Endodermal cell (in vitro differentiated cells): ENCODE results near the gene SPINK5. TPM values are rescaled to one million over a fixed set of nuclear protein-coding genes. Genes with fewer than 3 reads are reported as not detected.
A peak's percentile ranks its signal among the peaks of the same experiment; 100 is the strongest.

Source experiments
- DNase-seq: peaks from one replicate; pipeline ENCODE4 v3.0.0-alpha.2; 2017
- H3K27ac ChIP-seq: 2 replicates; pipeline ENCODE4 v1.5.1; 2013; ENCODE audit warnings: mild to moderate bottlenecking, low read depth, low read length, moderate library complexity
- H3K27me3 ChIP-seq: 2 replicates; pipeline ENCODE4 v1.6.1; 2013; ENCODE audit warnings: mild to moderate bottlenecking, low read length, moderate library complexity; ENCODE audit not compliant: insufficient read depth, control insufficient read depth, poor library complexity, severe bottlenecking
- H3K36me3 ChIP-seq: 2 replicates; pipeline ENCODE4 v1.7.0; 2013; ENCODE audit warnings: mild to moderate bottlenecking, low read length, moderate library complexity; ENCODE audit not compliant: control insufficient read depth, insufficient read depth
- H3K4me1 ChIP-seq: one replicate; pipeline ENCODE4 v1.7.0; 2013; ENCODE audit warnings: low read length; ENCODE audit not compliant: control insufficient read depth, insufficient read depth
- H3K4me3 ChIP-seq: 2 replicates; pipeline ENCODE4 v1.5.1; 2013; ENCODE audit warnings: mild to moderate bottlenecking, low read length, moderate library complexity
- H3K9ac ChIP-seq: 2 replicates; pipeline ENCODE4 v1.6.1; 2013; ENCODE audit warnings: mild to moderate bottlenecking, low read length, moderate library complexity; ENCODE audit not compliant: poor library complexity, severe bottlenecking; ENCODE audit errors: extremely low read depth
- H3K9me3 ChIP-seq: 2 replicates; pipeline ENCODE4 v1.6.1; 2013; ENCODE audit warnings: mild to moderate bottlenecking, low read length, moderate library complexity; ENCODE audit not compliant: control insufficient read depth
- H3K27ac Mint-ChIP-seq: 2 replicates; pipeline ENCODE4 v1.8.0; 2020; ENCODE audit warnings: mixed read lengths
- H3K27me3 Mint-ChIP-seq: 2 replicates; pipeline ENCODE4 v1.8.0; 2021; ENCODE audit warnings: mild to moderate bottlenecking, mixed read lengths; ENCODE audit not compliant: insufficient read depth
- H3K36me3 Mint-ChIP-seq: 2 replicates; pipeline ENCODE4 v1.8.0; 2020; ENCODE audit warnings: low read depth, mixed read lengths
- H3K4me1 Mint-ChIP-seq: 2 replicates; pipeline ENCODE4 v1.8.0; 2020; ENCODE audit warnings: mixed read lengths
- H3K4me3 Mint-ChIP-seq: 2 replicates; pipeline ENCODE4 v1.8.0; 2020; ENCODE audit warnings: mild to moderate bottlenecking, moderate library complexity, mixed read lengths
- H3K9me3 Mint-ChIP-seq: 2 replicates; pipeline ENCODE4 v1.8.0; 2020; ENCODE audit warnings: mild to moderate bottlenecking, mixed read lengths
- CTCF ChIP-seq: fragments of 200-600 bp; sonication (generic); conservative IDR thresholded peaks from 2 replicates; pipeline ENCODE4 v1.5.0; 2021; ENCODE audit warnings: antibody characterized with exemption, mild to moderate bottlenecking
- WGBS, 2 experiments: methylation state at CpG; one replicate each; pipeline versions ENCODE4 v1.1.5 to v1.1.7; 2013; ENCODE audit warnings: missing lambda C conversion rate in 2 of 2, mixed read lengths in 1 of 2; ENCODE audit not compliant: insufficient coverage in 1 of 2, insufficient read length in 1 of 2; 5-methylcytosine and 5-hydroxymethylcytosine counted together
- total RNA-seq, 2 donors: library from RNA; stranded (reverse); fragmentation: NEBNext Ultra II Directional in 1 of 2; extraction: Animal tissue kit (Norgen Biotek cat#: 25700) in 1 of 2; gene quantifications; 2 replicates in 1 of 2; 3 replicates in 1 of 2; pipeline ENCODE4 v1.2.1, GENCODE V29; 2021

The SPINK5 gene
- total RNA-seq, 2 donors from 2014 or later: 2.6 to 12.4 TPM

- Histone ChIP-seq H3K4me3 (no peak overlapping the region), H3K9me3 (peaks cover 30% of the 10 kb centered on the region), H3K27me3 (no peaks in the 10 kb centered on the region), H3K27ac (no peak overlapping the region), H3K4me1 (no peaks in the 10 kb centered on the region), H3K9ac (no peak overlapping the region), H3K36me3 (no peaks in the 10 kb centered on the region)
- H3K27ac Mint-ChIP-seq: no peak overlapping the region
- TF ChIP-seq CTCF: no peak
- H3K4me1 Mint-ChIP-seq: peaks cover 7% of the 10 kb centered on the region
- H3K9me3 Mint-ChIP-seq: peaks cover 16% of the 10 kb centered on the region
- no peak for DNase-seq
- H3K4me3 Mint-ChIP-seq: no peak overlapping the region
- no peaks in the 10 kb centered on the region for H3K27me3 Mint-ChIP-seq
- H3K36me3 Mint-ChIP-seq: no peaks in the 10 kb centered on the region
- WGBS, 2 experiments: 95 to 100% methylated on average over 1 of the region's 1 CpG
Observed at GRCh38 chr5:148162038-148162437, 98.3 kb downstream of the SPINK5 start.

- WGBS, 2 experiments: 91% methylated on average over 1 of the region's 1 CpG; no CpG with 5 or more reads in 1 of the 2 experiments
Observed at GRCh38 chr5:148163345-148163744, 99.6 kb downstream of the SPINK5 start.

GRCh38 chr5:148166550-148167283, 102.9 kb downstream of the SPINK5 start:
- Histone ChIP-seq H3K9ac (no peak overlapping the region), H3K27me3 (no peaks in the 10 kb centered on the region), H3K4me1 (no peaks in the 10 kb centered on the region), H3K9me3 (peaks cover 30% of the 10 kb centered on the region), H3K27ac (no peak overlapping the region), H3K36me3 (no peaks in the 10 kb centered on the region), H3K4me3 (no peak overlapping the region)
- TF ChIP-seq CTCF: no peak
- H3K9me3 Mint-ChIP-seq: peaks cover 14% of the 10 kb centered on the region
- no peak overlapping the region for H3K4me3 Mint-ChIP-seq
- H3K36me3 Mint-ChIP-seq: no peaks in the 10 kb centered on the region
- 87 to 100% methylated on average over 2 to 4 of the region's 4 CpGs for WGBS, 2 experiments
- no peak for DNase-seq
- no peak overlapping the region for H3K27ac Mint-ChIP-seq
- no peaks in the 10 kb centered on the region for H3K27me3 Mint-ChIP-seq
- H3K4me1 Mint-ChIP-seq: peaks cover 7% of the 10 kb centered on the region

More at GRCh38 chr5:148163345-148163744, 99.6 kb downstream of the SPINK5 start:
- Histone ChIP-seq H3K4me1 (no peaks in the 10 kb centered on the region), H3K9ac (no peak overlapping the region), H3K9me3 (peaks cover 30% of the 10 kb centered on the region), H3K27ac (no peak overlapping the region), H3K27me3 (no peaks in the 10 kb centered on the region), H3K4me3 (no peak overlapping the region), H3K36me3 (no peaks in the 10 kb centered on the region)
- TF ChIP-seq CTCF: peak; percentile 38
- Mint-ChIP-seq H3K27ac (no peak overlapping the region), H3K36me3 (no peaks in the 10 kb centered on the region), H3K9me3 (peaks cover 16% of the 10 kb centered on the region), H3K4me1 (peaks cover 7% of the 10 kb centered on the region), H3K4me3 (no peak overlapping the region), H3K27me3 (no peaks in the 10 kb centered on the region)
- no peak for DNase-seq
